ENCODE measurements around the gene THAP7.

THAP7 gene

DNA sequence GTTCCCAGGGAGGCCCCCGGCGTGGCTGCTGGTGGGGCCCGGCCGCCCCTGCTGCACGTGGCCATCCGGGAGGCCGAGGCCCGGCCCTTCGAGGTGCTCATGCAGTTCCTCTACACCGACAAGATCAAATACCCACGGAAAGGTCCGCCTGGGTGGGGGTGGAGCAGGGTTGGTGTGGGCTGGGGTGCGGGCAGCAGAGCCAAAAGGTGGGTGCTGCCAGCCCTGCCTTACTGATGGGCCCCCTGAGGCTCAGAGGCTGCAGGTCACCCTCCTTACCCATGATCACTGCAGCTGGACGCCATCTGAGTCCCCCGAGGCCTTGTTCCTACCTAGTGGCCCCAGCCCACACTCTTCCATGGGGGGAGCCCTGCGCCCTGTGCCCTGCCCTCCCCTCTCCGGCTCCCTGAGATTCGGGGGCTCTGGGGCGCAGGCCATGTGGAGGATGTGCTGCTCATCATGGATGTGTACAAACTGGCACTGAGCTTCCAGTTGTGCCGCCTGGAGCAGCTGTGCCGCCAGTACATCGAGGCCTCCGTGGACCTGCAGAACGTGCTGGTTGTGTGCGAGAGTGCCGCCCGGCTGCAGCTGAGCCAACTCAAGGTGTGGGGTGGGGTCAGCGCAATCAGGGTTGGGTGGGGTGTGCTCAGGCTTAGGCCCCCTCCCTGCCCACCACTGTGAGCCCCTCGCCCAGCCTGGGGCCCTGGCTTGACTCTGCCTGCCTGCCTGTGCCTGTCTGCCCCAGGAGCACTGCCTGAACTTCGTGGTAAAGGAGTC, 7.6 kb downstream of the THAP7 start:
- DNase-seq, result no peak

DNA sequence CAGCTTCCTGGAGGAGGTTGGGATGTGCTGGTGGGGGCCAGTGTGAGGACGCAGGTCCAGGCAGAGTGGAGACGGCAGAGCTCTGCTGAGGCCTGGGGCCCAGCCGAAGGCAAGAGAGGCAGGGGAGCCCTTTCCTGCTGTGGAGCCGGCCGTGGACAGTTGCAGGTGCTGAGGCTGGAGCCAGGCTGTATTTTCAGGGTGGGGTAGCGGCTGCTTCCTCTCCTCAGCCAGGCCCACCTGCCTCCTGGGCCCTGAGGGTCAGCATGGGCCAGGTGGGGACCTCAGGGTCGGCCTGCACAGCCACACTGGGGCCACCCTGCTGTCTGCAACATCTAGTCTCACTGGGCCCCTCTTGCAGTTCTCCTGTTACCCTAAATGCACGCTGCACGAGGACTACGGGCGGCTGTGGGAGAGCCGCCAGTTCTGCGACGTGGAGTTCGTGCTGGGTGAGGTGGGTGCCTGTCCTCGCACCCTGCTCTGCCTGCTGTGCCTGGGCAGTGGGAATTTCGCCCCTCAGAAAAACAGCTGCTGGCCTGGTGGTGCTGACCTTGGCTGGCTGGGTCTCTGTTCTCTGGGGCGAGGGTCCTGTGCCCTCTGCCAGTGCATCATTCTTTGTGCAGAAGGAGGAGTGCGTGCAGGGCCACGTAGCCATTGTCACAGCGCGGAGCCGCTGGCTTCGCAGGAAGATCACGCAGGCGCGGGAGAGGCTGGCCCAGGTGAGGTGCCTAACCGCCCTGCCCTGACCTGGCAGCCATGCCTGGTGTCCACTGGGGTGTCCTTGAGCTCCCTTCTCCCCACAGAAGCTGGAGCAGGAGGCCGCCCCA, 8.4 kb downstream of the THAP7 start:
- no peak for DNase-seq

DNA sequence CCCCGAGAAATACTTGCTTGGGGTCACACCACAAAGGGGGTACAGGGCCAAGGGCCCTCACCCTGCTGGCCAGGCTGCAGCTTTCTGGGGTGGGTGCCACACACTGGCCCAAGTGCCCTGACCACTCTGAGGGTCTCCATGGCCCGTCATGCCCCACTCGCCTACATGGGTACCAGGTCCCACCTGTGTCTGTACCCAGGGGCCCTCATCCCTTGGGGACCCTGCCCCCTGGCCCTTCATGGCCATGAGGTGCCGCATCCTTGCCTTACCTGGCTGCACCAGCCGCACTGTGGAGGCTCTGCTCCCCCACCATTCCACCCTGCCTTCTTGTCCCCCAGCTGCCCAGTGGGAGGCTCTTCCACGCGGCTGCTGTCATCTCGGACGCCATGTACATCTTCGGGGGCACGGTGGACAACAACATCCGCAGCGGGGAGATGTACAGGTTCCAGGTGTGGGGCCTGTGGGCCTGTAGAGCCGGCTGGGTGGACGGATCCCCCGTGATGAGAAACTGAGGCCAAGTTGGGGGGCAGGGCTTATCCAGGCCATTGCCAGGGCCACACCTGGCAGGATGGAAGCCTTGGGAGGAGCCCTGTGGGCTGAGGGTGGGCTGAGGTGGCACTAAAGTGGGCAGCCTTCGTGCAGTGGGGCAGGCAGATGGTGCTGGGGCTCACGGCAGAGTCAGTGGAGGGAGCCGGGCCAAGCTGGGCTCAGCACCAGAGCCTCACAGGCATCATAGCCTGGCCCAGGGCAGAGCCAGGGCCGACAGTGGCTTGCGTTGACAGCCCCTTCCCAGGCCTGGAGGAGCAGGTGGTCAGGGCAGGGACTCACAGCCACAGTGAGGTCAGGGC, 9.2 kb downstream of the THAP7 start:
- no peak for DNase-seq

DNA sequence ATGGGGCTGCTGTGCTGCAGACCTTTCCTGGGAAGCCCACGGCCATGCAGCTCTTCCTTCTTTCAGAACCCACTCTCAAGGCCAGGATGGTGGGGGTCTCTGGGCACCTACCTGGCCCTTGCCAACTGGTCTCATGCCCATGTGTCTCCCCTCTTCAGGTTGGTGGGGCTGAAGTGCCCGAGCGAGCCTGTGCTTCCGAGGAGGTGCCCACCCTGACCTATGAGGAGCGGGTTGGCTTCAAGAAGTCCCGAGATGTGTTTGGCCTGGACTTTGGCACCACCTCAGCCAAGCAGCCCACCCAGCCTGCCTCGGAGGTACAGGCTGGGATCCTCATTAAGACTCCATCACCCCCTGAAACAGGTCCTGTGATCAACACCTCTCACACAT, 9.9 kb downstream of the THAP7 start:
- DNase-seq, result no peak

DNA sequence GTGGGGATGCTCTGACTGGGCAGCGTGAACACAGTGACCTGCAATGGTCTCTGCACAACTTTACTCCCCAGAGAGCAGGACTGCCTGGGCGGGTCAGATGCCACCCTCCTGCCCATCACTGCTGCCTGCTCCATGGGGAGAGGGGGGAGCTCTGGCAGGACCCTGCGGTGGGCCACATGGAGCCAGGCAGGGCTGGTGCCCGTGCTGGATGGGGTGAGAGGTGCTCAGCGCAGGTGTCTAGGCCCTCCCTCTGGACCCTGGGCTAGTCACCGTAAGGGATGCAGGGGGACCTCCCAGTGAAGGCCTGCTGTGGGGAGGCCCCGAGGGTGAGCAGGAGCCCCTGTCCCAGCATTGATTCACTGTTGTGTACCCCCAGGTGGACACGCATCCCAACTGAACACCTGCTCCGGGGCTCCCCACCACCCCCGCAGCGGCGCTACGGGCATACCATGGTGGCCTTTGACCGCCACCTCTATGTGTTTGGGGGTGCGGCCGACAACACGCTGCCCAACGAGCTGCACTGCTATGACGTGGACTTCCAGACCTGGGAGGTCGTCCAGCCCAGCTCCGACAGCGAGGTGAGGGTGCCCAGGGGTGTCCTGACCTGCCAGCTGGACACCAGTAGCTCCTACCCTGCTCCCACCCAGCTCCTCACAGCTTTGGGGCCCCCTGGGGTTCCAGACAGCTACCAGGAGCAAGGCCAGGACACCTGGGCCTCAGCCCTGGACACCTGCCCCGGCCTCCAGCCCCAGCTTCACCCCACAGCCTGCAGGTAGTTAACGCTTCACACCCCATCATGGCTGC, 10.5 kb downstream of the THAP7 start:
- DNase-seq, result no peak

DNA sequence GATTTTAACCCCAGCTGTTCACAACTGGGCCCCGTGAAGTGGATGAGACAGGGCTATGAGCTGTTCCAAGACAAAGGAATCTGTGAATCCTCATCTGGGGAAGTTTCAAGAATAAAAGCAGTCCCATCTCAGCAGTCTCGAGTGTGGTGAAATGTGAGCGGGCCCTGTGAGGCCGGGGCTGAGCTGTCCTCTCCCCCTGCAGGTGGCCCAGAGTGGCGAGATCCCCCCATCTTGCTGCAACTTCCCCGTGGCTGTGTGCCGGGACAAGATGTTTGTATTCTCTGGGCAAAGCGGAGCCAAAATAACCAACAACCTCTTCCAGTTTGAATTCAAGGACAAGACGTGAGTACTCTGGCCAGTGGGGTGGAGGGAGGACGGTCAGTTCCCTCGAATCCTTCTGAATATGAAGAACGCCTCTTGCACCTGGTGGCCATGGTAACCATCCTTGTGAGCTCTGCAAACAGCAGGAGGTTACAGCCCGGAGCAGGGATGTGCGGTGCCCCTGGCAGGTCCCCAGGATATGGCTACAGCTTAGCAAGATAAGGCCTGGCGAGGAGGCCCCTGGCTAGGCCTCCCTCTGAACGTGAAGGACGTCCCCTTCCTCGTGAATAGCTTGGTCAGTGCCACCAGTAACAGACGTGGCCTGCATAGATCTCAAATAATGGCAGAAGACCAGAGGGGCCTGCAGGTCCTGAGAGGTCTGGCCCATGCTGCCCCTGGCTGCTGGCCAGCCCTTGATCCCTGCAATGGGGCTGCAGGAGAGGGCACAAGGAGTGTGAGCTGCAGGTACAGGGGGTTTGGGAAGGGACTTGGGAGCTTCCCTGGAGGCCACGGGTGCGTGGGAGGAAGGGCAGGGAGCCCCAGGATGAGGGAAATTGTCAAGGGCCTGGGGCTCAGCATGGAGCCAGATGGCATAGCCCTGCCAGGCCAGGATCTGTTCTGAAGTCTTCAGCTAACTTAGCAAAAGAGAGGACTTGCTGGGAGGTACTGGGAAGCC, 11.4 kb downstream of the THAP7 start:
- no peak for DNase-seq

DNA sequence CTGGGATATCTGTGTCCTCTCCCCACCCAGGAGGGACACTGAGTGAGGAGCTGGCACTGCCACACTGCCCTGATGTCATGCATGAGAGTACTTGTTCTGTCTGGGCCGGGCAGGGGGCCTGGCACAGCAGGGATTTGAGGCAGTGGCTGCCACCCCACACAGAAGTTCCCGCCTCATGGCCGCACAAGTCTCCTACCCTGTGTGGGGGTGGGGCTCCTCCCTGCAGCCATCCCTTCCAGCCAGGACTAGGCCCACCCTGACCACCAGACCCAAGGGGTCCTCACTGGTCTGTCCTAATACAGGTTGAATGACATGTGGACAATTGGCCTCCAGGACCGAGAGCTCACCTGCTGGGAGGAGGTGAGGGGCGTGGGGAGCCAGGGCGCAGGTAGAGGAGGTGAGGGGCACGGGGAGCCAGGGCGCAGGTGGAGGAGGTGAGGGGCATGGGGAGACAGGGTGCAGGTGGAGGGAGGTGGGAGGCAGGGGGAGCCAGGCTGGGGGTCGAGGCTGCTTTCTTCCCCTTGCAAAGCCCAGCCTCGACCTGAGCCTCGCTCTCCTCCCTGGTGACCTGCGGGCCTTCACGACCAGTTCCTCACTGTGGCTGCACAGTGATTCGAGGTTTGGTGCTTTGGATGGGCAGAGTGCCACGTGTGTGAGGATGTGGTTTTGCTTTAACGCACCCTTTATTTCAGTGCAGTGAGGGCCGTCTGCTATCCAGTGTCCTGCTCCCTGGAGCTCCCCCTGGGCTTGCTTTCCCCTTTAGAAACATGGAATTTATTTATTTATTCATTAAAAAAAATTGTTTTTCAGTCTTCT, 12.4 kb downstream of the THAP7 start:
- no peak for DNase-seq

DNA sequence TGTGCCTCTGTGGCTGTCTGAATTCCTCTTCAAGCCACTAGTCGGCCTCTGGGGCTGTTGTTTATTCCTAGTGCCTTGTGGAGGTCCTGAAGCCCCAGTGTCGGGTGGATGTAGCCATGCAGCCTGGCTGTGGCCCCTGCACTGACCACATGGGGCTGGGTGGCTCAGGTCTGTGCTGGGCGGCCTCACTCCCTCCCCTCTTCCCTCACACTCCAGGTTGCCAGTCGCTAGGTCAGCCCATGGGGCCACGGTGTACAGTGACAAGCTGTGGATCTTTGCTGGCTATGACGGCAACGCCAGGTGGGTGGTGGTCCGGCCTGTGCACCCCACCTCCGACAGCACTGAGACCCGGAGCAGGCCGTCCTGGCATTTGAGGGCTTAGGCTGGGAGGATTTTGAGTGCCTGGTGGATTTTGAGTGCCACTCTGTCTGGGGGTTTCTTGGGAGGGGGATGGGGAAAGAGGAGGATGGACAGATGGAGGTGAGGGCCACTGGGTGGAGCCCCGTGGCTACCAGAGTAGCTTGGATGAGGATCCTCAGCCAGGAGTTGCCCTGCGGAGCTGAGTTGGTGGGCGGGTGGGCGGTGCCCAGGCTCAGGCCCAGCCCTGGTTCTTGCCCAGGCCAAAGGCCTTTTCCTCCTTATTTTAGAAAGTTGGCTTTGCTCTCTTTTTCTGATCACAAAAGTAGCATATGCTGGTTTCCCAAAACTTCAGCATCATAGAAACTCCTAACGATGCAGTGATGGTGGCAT, 13.2 kb downstream of the THAP7 start:
- no peak for DNase-seq

DNA sequence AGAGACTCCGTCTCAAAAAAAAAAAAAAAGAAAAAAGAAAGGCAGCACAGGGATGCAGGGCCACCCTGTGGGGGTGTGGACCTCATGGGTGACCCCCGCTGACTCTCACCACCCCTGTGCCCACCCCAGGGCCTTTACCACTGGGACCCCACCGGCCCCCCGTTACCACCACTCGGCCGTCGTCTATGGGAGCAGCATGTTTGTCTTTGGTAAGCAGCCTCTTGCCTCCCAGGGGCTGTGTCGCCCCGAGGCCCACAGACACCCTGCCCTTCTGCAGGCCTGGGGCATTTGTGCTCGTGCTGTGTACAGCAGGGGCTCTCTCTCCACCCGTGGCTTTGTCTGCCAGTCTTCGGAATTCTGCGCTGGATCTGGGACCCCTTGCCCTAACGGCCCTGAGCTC, 14.5 kb downstream of the THAP7 start:
- DNase-seq, result no peak

DNA sequence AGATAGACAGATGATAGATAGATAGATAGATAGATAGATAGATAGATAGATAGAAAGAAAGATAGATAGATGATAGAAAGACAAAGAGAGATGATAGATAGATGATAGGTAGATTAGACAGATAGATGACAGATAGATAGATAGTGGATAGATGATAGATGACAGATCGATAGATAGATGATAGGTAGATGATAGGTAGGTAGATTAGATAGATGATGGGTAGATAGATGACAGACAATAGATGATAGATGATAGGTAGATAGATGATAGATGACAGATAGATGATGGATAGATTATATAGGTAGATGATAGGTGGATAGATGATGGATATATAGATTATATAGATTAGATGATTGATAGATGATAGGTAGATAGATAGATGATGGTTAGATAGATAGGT, 15.6 kb downstream of the THAP7 start:
- DNase-seq, result no peak

DNA sequence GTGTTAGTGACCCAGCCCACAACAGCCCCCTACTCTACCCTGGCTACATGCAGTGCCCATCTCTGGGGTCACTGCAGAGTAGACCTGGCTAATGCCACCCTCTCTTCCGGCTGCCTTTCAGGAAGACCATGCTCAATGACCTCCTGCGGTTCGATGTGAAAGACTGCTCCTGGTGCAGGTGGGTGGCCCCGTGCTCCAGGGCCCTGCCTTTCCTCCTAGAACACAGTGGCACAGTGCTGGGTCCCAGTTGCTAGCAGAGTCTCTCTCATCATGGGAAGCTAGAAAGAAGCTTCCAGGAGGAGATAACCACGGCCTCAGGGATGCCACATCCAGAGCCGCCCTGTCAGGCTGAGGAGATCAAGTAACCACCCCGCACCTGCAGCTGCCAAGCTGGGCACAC, 16.2 kb downstream of the THAP7 start:
- DNase-seq, result no peak

DNA sequence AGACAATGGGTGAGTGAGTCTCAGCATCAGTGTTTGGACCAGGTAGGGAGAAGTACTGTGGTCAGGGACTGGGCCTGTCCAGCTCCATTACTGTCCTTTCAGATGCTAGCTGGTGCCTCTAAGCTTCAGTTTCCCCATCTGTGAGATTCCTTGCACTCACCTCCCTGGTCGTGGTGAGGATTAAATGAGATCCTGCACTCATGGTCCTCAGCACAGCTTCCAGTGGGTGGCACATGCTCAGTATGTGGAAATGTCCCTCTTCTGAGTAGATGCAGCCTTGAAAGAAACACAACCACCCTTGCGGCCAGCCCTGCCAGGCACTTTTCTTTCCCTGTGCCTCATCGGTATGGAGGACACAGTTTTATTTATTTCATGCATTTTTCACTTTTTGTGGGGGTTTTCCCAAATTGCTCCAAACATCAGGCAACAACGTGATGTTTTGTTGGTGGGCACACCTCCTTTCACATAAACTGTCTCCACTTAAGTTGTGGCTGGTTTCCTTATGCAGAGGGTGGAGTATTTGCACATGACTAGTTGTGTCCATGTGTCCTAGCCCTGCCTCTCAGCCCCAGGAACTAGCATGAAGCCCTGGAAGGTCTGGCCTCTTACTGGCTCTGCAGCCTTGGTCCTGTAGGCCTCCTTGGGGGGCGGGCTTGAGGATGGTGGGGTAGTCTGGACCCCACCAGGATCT, 18.7 kb downstream of the THAP7 start:
- DNase-seq, result no peak

DNA sequence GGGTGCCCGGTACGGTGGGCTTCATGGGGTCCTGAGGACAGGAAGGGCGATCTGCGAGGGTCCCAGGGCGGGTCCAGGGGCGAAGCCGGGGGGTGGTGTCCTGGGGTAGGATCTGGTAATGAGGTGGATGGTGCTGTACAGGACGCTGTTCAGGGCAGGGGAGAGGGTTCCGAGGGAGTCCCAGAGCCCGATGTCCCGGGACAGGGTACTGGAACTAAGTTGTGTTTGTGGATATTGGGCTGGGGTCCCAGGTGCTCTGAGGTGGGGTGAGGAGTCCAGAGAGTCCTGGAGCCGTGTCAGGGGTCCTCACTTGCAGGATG, 19.4 kb downstream of the THAP7 start:
- no peak for DNase-seq

DNA sequence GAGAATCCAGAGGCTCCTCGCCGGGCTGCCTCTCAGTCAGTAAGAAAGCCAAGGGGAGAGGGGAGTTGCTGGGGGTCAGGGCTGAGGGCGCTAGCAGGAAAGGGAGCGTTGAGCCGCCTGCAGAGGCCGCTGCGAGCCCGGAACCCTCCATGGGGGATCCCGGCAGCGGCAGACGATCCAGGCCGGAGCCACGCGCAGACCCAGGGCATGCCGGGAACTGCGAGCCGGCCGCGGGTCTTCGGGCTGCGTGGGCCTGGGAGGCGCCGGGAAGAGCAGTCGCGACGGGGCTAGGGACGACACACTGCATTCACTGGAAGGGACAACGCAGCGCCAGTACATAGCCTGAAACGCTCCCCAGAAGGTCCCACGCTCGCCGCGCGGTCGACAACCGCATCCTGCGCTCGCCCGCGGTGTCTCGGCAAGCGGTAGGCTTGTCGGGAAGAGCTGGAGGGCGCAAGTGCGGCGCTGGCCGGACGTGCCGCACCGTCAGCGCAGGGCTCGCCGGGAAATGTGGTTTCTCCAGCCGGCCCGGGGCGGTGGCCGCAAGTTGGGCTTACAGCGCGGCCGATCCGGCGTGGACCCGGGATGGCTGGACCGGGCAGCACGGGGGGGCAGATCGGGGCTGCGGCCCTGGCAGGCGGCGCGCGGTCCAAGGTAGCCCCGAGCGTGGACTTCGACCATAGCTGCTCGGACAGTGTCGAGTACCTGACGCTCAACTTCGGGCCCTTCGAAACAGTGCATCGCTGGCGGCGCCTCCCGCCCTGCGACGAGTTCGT, 19.9 kb downstream of the THAP7 start, which contains the start of gene LZTR1:
LZTR1 (plus strand) TSS at position 511 of the 776 bp plus-strand sequence; CDS start at position 586, 75 bp downstream.
- DNase-seq, result peak in 54 of 56 donors; percentile 56 to 96 (median 86)

DNA sequence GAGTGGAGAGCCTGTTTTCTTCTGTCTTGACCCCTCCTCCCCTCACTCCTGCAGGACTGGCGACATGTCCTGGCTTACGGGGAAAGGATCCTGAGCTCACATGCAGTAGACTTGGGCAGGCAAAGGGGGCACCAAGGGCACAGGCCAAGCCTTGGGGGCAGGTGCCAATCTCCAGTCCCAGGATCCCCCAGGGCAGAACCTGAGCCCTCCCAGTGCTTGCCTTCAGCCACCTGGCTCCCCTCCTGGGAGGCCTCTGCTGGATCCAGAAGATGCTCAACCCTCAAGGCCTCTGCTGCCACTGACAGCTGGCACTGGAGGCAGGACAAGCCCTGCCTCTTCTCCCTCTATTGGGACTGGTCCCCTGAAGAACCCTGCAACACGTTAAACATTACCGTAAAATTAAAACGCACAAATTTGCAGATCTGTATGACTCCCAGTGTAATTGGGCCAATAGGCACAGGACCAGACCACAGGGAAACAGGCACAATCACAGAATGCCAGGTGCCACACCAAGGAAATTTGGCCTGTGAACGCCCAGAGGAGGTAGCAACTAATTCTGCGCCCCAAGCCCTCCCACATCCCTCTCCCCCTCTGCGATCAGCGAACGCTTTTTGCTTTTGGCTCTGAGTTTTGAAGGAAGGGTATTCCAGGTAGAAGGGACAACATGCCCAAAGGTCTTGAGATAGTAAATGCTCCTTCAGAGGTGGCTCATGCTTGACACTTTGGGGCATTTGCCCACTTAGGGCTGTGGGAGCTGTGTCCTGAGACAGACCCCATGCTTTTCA, 20.8 kb downstream of the THAP7 start:
- DNase-seq, result no peak

DNA sequence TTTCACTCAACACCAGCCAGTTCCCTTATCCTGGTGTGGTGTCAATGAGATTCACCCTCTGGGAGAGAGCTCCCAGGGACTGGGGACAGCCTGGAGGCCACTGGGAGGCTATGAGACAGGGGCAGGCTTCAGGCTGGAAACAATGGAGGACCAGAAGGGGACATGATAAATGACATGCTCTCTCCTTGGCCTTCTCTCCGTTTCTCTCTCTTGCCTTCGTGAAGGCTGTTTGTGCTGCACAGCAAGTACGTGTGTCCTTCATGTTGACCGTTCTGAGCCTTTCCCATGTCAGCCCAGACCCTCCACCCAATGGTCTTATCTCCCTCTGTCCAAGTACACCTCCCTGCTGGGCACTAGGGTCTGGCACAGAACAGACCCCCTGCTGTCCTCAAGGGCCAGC, 21.4 kb downstream of the THAP7 start:
- DNase-seq, result no peak
